ENCODE data around the gene LYZL1.

GRCh38 chr10:29249018-29249417 is 39.9 kb upstream of the LYZL1 start:
- TF ChIP-seq CTCF (conservative IDR thresholded peaks at IDR 0.05; ENCODE audit: low read depth, low read length), result no peak
- TF ChIP-seq EZH2 (IDR thresholded peaks at IDR 0.05; ENCODE audit: borderline replicate concordance, low read depth, low read length, poor library complexity, severe bottlenecking), result no peak

All from A673 (cell line).